NCI-H1436 (cell line): Measurements from ENCODE around the gene TRIM56.
"Not testable (repeated sequence)": the region's sequence is repeated elsewhere in the genome, so short reads cannot be mapped to it uniquely, and the experiment has no call there.

Experiments
- DNase-seq: peaks from one replicate; lab custom pipeline; 2025; lab: John Stamatoyannopoulos, UW

TRIM56 gene

DNA sequence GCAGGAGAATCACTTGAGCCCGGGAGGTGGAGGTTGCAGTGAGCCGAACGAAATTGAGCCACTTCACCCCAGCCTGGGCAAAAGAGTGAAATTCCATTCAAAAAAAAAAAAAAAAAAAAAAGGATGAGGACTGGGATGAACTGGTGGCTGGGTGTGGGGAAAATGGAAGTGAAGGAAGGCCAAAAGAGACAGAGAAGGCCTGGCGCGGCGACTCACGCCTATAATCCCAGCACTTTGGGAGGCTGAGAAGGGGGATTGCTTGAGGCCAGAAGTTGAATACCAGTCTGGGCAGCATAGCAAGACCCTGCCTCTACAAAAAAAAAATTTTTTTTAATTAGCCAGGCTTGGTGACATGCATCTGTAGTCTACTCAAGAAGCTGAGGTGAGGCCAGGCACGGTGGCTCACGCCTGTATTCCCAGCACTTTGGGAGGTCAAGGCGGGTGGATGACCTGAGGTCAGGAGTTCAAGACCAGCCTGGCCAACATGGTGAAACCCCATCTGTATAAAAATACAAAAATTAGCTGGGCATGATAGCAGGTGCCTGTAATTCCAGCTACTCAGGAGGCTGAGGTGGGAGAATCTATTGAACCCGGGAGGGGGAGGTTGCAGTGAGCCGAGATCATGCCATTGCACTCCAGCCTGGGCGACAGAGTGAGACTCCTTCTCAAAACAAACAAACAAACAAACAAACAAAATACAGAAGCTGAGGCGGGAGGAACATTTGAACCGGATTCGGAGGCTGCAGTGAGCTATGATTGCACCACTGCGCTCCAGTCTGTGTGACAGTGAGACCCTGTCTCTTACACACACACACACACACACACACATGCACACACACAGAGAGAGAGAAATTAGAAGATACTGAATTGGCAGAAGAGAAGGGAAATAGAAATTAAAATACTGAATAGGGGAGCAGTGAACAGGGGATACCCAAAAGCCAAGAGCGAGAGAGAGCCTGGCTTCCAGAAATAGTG, 47.6 kb downstream of the TRIM56 start:
- DNase-seq, result not testable (repeated sequence)

GRCh38 chr7:101133621-101134398, 48.5 kb downstream of the TRIM56 start:
- DNase-seq, result no peak

DNA sequence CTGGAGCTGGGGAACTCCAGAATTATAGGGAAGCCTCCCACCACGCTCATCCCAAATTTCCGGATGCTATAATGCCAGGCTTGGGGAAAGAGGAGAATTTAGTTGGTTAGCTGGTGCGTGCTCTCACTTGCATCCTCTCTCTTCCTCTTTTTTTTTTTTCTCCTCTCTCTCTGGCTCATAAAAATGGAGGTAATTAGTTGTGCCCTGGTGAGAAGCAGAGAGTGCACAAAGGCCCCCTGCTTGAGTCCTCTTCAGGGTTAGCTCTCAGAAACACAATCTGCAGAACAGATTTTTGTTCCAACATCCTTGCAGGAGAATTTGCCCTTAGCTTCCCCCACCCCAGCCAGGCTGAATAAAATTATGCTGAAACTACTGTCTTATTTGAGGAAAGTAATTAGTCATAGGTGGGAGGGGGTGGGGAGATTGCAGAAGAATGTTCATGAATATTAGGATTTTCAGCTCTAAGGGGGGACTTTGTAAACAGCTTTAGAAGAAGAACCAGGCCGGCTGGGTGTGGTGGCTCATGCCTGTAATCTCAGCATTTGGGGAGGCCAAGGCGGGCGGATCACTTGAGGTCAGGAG, 49.2 kb downstream of the TRIM56 start:
- no peak for DNase-seq

DNA sequence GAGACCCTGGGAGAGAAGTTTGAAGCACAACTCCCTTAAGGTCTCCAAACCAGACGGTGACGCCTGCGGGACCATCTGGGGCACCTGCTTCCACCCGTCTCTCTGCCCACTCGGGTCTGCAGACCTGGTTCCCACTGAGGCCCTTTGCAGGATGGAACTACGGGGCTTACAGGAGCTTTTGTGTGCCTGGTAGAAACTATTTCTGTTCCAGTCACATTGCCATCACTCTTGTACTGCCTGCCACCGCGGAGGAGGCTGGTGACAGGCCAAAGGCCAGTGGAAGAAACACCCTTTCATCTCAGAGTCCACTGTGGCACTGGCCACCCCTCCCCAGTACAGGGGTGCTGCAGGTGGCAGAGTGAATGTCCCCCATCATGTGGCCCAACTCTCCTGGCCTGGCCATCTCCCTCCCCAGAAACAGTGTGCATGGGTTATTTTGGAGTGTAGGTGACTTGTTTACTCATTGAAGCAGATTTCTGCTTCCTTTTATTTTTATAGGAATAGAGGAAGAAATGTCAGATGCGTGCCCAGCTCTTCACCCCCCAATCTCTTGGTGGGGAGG, 52.5 kb downstream of the TRIM56 start:
- no peak for DNase-seq

DNA sequence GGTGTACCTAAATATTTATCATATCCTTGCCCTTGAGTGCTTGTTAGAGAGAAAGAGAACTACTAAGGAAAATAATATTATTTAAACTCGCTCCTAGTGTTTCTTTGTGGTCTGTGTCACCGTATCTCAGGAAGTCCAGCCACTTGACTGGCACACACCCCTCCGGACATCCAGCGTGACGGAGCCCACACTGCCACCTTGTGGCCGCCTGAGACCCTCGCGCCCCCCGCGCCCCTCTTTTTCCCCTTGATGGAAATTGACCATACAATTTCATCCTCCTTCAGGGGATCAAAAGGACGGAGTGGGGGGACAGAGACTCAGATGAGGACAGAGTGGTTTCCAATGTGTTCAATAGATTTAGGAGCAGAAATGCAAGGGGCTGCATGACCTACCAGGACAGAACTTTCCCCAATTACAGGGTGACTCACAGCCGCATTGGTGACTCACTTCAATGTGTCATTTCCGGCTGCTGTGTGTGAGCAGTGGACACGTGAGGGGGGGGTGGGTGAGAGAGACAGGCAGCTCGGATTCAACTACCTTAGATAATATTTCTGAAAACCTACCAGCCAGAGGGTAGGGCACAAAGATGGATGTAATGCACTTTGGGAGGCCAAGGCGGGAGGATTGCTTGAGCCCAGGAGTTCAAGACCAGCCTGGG, 53.1 kb downstream of the TRIM56 start:
- peak; percentile 87 for DNase-seq

DNA sequence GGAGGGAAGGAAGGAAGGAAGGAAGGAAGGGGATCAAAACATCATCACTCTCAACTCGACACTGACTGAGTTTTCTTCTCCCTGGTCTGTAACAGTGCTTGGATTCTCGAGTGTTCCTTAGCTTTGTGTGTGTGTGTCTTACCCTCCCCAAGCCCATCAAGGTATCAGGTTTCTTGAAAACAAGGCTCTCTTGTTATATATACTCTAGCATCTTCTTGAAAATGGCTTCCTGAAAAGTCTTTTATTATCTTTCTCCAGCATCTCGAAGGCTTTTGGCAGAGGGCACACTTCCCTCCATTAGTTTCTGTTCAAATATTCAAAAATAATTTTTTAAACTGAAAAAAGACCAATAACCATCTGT, 55.0 kb downstream of the TRIM56 start:
- DNase-seq, result no peak

GRCh38 chr7:101140746-101141382, 55.6 kb downstream of the TRIM56 start:
- DNase-seq, result no peak
